GM19438 (cell line): Measurements from ENCODE around the gene TMCO4.
A peak's percentile ranks its signal among the peaks of the same experiment; 100 is the strongest.

ENCODE experiments used
- ATAC-seq: cut with Tn5 transposase; IDR thresholded peaks from one replicate; pipeline ENCODE4 v1.9.1; 2021; ENCODE audit warnings: low read depth; ENCODE audit not compliant: unreplicated experiment

Gene TMCO4

GRCh38 chr1:19728413-19729145 is 71.1 kb downstream of the TMCO4 start:
- no peak for ATAC-seq

GRCh38 chr1:19725606-19726005 is 74.1 kb downstream of the TMCO4 start:
- no peak for ATAC-seq

- ATAC-seq = no peak
Measured at GRCh38 chr1:19723874-19724273, 75.8 kb downstream of the TMCO4 start.

- ATAC-seq = no peak
Measured at GRCh38 chr1:19720973-19721372, 78.7 kb downstream of the TMCO4 start.

GRCh38 chr1:19720174-19720573 is 79.5 kb downstream of the TMCO4 start:
- ATAC-seq = no peak

- ATAC-seq = no peak
Measured at GRCh38 chr1:19717467-19717866, 82.2 kb downstream of the TMCO4 start.

GRCh38 chr1:19715334-19716203 is 84.1 kb downstream of the TMCO4 start:
- peak; percentile 69 for ATAC-seq

- ATAC-seq = no peak
Measured at GRCh38 chr1:19712928-19713327, 86.8 kb downstream of the TMCO4 start.

GRCh38 chr1:19710825-19711611 is 88.7 kb downstream of the TMCO4 start:
- ATAC-seq = no peak

GRCh38 chr1:19709260-19709793 is 90.4 kb downstream of the TMCO4 start:
- ATAC-seq = no peak

GRCh38 chr1:19708567-19709110 is 91.1 kb downstream of the TMCO4 start:
- ATAC-seq = no peak

GRCh38 chr1:19706136-19706535 is 93.6 kb downstream of the TMCO4 start:
- ATAC-seq = no peak

GRCh38 chr1:19705464-19705863 is 94.3 kb downstream of the TMCO4 start:
- ATAC-seq = no peak

GRCh38 chr1:19704247-19705113 is 95.2 kb downstream of the TMCO4 start:
- no peak for ATAC-seq

- no peak for ATAC-seq
Measured at GRCh38 chr1:19703280-19703679, 96.4 kb downstream of the TMCO4 start.

GRCh38 chr1:19700079-19700777 is 99.5 kb downstream of the TMCO4 start:
- ATAC-seq = no peak

- no peak for ATAC-seq
Measured at GRCh38 chr1:19698181-19698580, 101.5 kb downstream of the TMCO4 start.

GRCh38 chr1:19696820-19697219 is 102.9 kb downstream of the TMCO4 start:
- no peak for ATAC-seq

GRCh38 chr1:19695772-19696171 is 103.9 kb downstream of the TMCO4 start:
- no peak for ATAC-seq
